HG02884 (cell line): ENCODE data around the gene ISG20.

Experiments
- ATAC-seq: cut with Tn5 transposase; IDR thresholded peaks from one replicate; pipeline ENCODE4 v1.9.1; 2021; ENCODE audit warnings: mild to moderate bottlenecking, moderate library complexity; ENCODE audit not compliant: unreplicated experiment

Gene ISG20

GRCh38 chr15:88638626-88639372, at the start of gene ISG20:
TSS of gene ISG20 (plus strand) at chr15:88639016. CDS start at chr15:88639367, 351 bp downstream.
- ATAC-seq, result peak; percentile 65

GRCh38 chr15:88590759-88591158, 48.1 kb upstream of the ISG20 start:
- no peak for ATAC-seq

DNA sequence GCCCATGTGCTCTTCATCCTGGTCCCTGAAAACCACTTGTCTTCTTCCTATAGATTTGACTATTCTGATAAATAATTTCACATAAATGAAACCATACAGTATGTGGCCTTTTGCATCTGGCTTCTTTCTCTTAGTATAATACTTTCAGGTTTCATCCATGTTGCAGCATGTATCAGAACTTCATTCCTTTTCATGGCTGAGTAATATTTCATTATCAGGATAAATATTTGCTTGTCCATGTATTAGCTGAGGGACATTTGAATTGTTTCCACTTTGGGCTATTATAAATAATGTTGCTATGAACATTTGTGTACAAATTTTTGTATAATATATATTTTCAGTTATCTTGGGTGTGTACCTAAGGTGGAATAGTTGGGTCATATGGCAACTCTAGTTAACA, 47.4 kb upstream of the ISG20 start:
- no peak for ATAC-seq

DNA sequence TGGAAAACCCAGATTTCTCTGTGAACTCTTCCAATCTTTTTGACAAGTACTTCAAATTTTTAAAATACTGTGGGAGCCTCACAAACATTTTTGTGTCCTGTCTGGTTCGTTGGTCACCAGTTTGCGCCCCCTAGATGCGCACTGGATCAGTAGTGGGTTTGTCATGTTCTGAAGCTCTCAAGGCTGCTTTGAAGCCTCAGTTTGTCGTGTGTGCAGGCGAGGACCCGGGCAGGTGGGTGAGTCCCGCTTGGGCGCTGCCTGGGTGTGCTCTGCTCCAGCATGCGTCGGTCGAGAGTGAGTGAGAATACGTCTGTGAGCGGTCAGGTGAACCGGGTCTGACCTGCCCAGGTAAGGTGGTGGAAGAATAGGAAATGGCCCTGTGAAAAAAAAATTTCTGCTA, 34.9 kb upstream of the ISG20 start:
- no peak for ATAC-seq

GRCh38 chr15:88604381-88605188, 34.2 kb upstream of the ISG20 start:
- ATAC-seq, result no peak

- ATAC-seq, result no peak
These were observed 33.4 kb upstream of the ISG20 start for GRCh38 chr15:88605189-88606069.

DNA sequence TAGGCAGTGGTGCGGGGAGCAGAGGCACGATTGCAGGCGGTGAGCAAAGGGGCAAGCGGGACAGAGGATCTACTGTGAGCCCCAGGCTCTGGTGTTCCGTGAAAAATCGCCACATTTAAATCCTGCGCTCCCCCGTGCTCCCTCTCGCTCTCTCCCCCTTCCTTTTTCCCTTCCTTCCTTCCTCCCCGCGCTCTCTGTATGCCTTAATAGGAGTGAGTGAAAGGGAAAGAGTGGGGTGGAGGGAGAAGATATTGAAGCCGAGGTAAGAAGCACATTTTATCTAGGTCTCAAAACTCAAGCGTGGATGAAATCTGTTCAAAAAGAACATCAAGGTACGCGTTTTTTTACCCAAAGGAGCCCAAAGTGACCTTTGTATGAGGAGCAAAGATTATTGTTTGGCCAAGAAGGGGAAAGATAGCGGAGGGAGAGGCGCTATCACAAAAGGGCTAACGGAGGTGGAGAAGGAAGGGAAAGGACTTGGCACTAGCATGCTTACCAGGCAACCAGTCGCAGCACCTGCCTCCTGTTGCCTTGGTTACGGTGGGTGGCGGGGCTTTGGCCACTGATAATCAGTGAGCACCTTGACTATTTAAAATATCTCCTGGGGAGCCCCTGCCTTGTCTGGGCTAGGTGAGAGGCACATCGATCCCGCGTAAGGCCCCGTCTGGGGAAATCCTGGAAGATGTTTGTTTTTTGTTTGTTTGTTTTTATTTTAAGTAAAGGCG, 32.6 kb upstream of the ISG20 start:
- no peak for ATAC-seq

GRCh38 chr15:88607951-88608350, 30.9 kb upstream of the ISG20 start:
- no peak for ATAC-seq

DNA sequence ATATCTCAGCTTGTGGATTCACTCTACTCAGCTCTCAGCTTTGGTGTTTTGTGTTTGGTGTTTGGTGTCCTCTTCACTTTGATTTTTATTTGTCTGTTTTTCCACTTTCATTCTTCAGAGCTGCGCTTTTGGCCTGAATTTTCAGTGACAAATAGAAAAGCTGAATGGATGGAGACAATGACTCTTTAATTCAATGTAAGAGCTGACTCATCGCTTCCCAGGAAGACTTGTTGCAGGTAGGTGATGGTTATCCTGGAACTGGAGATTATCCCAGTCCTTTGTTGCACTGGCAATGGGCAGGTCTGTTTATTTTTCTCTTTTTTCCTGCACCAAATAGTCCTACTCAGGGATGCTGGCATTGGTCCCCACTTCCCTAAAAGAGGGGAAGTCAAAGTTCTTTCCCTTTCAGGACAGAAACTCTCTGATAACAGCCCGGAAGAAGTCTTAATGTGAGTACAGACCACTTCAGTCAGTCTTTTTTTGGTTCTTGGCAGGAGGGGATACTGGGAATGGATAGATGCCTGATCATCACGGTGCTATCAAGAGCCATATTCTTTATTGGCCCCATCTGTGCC, 30.1 kb upstream of the ISG20 start:
- ATAC-seq, result no peak

GRCh38 chr15:88609344-88610090, 29.3 kb upstream of the ISG20 start:
- ATAC-seq, result no peak

GRCh38 chr15:88610701-88611231, 28.1 kb upstream of the ISG20 start:
- no peak for ATAC-seq

GRCh38 chr15:88612186-88612796, 26.5 kb upstream of the ISG20 start:
- no peak for ATAC-seq

DNA sequence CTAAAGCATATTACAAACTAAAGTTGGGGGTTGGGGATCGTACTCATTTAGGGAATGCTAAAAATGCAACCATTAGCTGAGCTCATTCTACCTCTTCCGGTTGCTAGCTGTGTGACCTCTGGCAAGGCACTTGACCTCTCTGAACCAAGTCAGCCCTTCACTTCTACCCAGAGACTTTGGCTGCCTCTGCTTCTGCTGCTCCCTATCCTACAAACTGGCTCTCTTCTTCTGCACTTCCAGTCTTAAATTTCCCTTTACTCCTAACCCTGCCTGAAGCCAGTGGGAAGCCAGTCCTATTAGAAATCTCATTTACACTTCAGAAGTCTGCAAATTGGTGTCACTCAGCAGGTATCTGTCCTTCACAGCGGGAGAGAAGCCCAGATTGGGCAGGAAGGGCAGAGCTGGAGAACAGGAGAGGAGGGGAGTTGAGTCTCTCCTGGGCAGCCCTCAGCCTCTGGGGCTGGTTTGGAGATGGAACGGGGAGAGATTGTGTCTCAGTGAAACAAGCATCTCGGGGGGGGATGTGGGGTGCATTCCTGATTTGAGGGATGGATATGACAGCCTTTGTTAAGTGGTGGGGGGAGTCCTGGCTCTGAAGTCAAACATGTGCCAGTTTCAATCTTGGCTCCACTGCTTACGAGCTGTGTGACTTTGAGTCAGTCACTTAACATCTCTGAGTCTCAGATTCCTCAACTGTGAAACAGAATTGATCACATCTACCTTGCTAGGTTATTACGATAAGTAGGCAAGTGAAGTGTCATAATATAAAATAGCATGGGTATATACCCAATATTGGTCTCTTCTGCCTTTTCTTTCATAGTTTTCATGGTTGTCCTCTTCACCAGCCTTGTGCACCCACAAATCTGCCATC, 25.5 kb upstream of the ISG20 start:
- no peak for ATAC-seq

- ATAC-seq, result peak; percentile 78
These were observed 23.3 kb upstream of the ISG20 start for GRCh38 chr15:88615303-88616107.

GRCh38 chr15:88616240-88616639, 22.6 kb upstream of the ISG20 start:
- no peak for ATAC-seq

DNA sequence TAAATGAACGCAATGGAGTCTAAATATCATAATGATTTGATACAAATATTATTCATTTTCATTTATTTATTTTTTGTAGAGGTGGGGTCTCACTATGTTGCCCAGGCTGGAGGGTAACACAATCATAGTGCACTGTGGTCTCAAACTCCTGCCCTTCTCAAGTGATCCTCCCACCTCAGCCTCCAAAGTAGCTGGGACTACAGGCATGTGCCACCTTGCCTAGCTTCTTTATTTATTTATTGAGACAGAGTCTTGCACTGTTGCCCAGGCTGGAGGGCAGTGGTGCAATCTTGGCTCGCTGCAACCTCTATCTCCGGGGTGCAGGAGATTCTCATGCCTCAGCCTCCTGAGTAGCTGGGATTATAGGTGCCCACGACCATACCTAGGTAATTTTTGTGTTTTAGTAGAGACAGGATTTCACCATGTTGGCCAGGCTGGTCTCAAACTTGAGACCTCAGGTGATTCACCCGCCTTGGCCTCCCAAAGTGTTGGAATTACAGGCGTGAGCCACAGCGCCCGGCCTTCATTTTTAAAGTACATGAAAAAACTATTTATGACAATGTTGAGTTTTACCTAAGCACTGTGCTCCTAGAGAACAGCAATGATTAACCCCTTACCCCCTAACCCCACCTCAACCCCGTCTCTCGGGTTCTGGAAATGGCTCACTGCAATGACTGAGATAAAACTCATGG, 21.6 kb upstream of the ISG20 start:
- no peak for ATAC-seq
